Subcutaneous abdominal adipose tissue (tissue), 5 donors: ENCODE results near the gene TST.

ENCODE experiments used
- H3K27ac ChIP-seq: one replicate; pipeline ENCODE4 v1.7.0; 2013; ENCODE audit warnings: low read depth, mild to moderate bottlenecking, inconsistent platforms, low read length, moderate library complexity
- H3K27me3 ChIP-seq, 5 donors: one replicate each; pipeline ENCODE4 v1.7.0; 2013; ENCODE audit warnings: low read length in 5 of 5, inconsistent platforms in 1 of 5; ENCODE audit not compliant: control insufficient read depth in 5 of 5, insufficient read depth in 4 of 5
- H3K36me3 ChIP-seq, 5 donors: one replicate each; pipeline ENCODE4 v1.7.0; 2013; ENCODE audit warnings: low read length in 5 of 5; ENCODE audit not compliant: control insufficient read depth in 5 of 5, insufficient read depth in 5 of 5
- H3K4me1 ChIP-seq, 5 donors: one replicate each; pipeline ENCODE4 v1.7.0; 2013; ENCODE audit warnings: low read length in 5 of 5, mild to moderate bottlenecking in 3 of 5, moderate library complexity in 1 of 5; ENCODE audit not compliant: control insufficient read depth in 5 of 5, insufficient read depth in 5 of 5
- H3K4me3 ChIP-seq, 5 donors: one replicate each; pipeline ENCODE4 v1.7.0; 2013; ENCODE audit warnings: low read length in 5 of 5, low read depth in 1 of 5
- H3K9ac ChIP-seq, 5 donors: one replicate each; pipeline ENCODE4 v1.7.0; 2013; ENCODE audit warnings: low read length in 5 of 5, mild to moderate bottlenecking in 4 of 5, moderate library complexity in 3 of 5
- H3K9me3 ChIP-seq, 5 donors: one replicate each; pipeline ENCODE4 v1.7.0; 2013; ENCODE audit warnings: low read length in 5 of 5; ENCODE audit not compliant: control insufficient read depth in 5 of 5
- donor health status: healthy.
- donor health status: healthy.
- donor health status: healthy.
- donor health status: healthy.
- donor health status: healthy.

The TST gene

DNA sequence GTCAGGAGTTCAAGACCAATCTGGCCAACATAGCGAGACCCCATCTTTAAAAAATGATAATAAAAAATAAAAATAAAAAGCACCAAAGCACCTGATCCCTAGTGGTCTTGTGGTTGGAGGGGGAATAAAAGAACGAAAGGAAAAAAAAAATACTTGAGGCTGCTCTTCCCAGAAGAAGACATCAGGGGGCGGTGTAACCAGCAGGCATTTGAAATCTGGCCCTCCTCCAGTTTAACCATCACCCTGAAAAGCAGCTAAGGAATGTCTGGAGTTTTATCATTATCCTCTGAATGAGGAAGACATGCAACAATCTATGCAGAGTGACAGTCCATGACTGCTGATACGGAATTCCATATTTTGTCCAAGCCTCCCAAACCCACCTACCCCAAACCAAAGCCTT is 26.7 kb upstream of the TST start:
- H3K9ac ChIP-seq, result no peak overlapping the region
- H3K27me3 ChIP-seq, result peaks cover 0 to 8% (median 7%) of the 10 kb centered on the region in 5 donors
- H3K4me3 ChIP-seq, result no peak overlapping the region
- peaks cover 0 to 10% (median 3%) of the 10 kb centered on the region in 5 donors for H3K4me1 ChIP-seq
- H3K9me3 ChIP-seq, result no peaks in the 10 kb centered on the region
- no peak overlapping the region for H3K27ac ChIP-seq
- no peaks in the 10 kb centered on the region for H3K36me3 ChIP-seq

DNA sequence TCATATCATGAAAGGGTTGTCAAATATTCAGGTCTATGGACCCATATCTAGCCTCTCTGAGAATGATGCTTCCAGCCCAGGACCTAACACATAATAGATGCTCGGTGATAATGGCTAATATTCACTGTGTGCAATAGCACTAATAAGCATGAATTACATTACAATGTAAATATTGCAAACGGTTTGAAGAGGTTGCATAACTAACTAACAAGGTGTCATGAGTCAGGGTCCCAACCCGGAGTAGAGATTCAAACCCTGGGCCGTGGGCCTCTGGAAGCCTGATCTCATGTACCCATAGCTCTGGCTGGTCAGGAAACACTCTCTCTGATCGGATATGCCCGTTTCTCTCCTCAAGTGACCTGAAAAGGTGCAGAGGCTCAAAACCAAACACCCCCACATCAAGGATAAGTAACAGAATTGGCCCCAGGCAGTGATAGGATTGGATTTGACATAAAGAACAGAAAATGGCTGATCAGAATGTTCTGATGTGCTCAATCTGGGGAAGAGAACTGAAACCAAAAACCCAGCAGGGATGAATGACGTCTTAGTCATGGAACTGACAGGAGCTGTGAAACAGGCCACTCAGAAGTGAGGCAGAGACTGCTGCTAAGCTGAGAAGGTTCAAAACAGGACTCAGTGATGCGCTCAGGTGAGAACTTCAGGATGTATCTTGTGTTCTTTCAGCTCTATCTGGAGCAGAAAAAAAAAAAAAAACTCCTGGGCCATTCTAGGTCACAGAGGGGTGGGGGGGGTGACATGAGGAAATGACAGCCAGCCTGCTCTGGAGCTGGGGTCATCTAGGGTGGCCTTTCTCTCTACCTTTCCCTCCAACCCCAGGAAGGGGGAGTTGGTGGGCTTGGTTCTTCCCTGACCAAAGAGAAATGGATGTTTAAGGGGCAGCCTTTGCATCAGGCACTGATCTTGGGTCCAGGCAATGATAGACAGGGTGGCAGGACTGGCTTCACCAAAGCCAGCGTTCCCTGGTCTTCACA is 25.7 kb upstream of the TST start:
- no peak overlapping the region for H3K9ac ChIP-seq
- peaks cover 0 to 8% (median 7%) of the 10 kb centered on the region in 5 donors for H3K27me3 ChIP-seq
- no peak overlapping the region for H3K4me3 ChIP-seq
- H3K9me3 ChIP-seq, result no peaks in the 10 kb centered on the region
- H3K4me1 ChIP-seq, result peaks cover 0 to 6% (median 0%) of the 10 kb centered on the region in 5 donors
- no peaks in the 10 kb centered on the region for H3K36me3 ChIP-seq
- no peak overlapping the region for H3K27ac ChIP-seq

DNA sequence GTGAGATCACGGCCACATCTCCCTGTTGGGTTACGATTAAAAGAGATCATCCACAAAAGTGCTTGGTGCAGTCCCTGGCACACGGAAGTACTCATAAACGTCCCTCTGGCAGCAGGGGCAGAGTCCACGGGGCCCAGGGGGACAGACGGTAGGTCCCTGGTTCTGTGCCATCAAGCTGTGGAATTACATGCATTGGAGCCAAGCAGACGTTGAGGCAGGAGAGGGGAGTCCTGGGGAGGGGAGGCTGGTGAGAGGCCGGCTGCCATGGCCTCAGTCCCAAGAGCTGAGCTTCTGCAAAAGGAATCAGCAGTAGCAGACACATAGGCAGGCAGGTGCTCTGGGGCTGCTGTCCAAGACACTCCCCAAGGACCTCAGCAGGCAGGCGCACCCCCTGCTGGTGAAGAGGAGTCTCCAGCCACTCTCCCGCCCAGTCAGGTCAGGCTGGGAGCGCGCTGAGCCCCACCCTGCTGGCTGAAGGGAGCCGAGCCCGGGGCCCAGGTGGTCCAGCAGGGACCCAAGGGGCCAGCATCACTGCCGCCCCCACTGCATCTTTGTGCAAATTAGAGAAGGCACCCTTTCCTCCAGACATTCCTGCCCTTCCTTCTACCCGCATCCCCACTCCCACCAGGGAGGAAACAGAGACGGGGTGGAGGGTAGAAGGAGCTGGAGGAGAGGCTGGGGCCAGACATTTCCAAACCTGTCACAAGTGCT is 24.7 kb upstream of the TST start:
- Histone ChIP-seq H3K4me1 (peaks cover 0 to 6% (median 0%) of the 10 kb centered on the region in 5 donors), H3K27me3 (peaks cover 0 to 11% (median 7%) of the 10 kb centered on the region in 5 donors), H3K9me3 (no peaks in the 10 kb centered on the region), H3K27ac (no peak overlapping the region), H3K4me3 (no peak overlapping the region), H3K9ac (no peak overlapping the region), H3K36me3 (no peaks in the 10 kb centered on the region)

DNA sequence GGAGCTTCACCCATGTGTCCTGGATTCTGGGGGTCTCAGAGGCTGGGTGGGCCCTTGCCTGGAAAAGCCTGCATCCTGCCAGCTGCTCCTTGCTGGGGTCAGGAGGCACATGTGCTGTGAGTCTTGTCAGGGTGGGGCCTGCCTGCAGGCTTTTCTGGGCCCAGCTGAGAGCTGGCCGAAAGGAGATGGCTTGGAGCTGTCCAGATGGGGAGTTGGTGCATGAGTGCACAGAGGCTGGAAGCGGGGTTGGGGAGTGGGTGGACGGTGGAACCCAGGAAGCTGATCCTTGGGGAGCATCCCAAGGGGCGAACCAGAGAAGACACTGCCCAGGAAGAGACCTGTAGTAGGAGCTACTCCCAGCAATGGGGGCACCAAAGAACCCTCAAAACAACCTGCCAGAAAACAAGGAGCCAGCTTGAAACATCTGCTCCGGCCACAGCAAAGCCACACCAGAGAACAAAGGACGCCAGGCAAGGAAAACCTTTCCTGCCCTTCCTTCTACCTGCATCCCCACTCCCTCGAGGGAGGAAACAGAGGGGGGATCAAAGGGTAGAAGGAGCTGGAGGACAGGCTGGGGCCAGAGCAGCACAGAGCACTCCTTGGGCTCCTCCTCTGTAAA is 24.1 kb upstream of the TST start:
- Histone ChIP-seq H3K36me3 (no peaks in the 10 kb centered on the region), H3K9me3 (no peaks in the 10 kb centered on the region), H3K27me3 (peaks cover 0 to 11% (median 7%) of the 10 kb centered on the region in 5 donors), H3K4me1 (peaks cover 0 to 6% (median 0%) of the 10 kb centered on the region in 5 donors), H3K9ac (no peak overlapping the region), H3K4me3 (no peak overlapping the region), H3K27ac (no peak overlapping the region)

DNA sequence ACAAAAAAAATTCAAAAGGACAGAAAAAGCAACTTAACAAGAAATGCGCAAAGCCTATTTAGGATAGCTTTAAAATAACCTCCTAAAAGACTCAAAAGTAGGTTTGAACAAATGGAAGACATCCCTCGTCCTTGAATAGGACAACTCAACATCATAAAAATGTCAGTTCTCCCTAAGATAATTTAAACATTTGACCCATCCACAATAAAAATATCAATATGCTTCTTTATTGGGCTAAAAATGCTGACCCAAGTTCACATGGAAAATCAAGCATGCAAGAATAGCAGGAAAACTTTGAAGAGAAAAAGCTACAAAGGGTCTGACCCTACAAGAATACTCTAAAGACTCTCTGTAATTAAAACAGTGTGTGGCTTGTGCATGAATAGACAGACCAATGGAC is 20.2 kb upstream of the TST start:
- Histone ChIP-seq H3K9me3 (no peaks in the 10 kb centered on the region), H3K4me1 (peaks cover 0 to 6% (median 0%) of the 10 kb centered on the region in 5 donors), H3K9ac (no peak overlapping the region), H3K27ac (no peak overlapping the region), H3K4me3 (no peak overlapping the region), H3K27me3 (peaks cover 7 to 27% (median 19%) of the 10 kb centered on the region in 5 donors), H3K36me3 (no peaks in the 10 kb centered on the region)

DNA sequence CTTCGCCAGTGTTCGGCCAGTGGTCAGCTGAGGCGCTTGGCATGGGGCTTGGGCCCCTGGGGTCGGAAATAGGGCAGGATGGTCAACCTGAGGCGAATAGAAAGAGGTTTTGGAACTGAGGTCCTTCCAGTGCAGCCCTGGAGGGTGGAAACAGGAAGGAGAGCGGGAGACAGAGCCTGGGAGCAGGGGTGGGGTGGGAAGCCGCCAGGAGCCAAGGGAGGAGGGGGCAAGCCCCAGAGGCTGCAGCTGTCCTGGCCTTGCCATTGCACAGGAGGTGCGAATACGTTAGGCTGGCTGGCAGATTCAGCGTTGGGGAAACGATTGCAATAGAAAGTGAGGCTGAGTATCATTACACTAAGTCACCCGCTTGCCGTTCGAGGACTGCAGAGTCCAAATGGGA is 18.4 kb upstream of the TST start:
- no peak overlapping the region for H3K9ac ChIP-seq
- H3K4me1 ChIP-seq, result peaks cover 0 to 5% (median 5%) of the 10 kb centered on the region in 5 donors
- H3K27me3 ChIP-seq, result peaks cover 7 to 20% (median 12%) of the 10 kb centered on the region in 5 donors
- H3K27ac ChIP-seq, result no peak overlapping the region
- no peak overlapping the region for H3K4me3 ChIP-seq
- H3K36me3 ChIP-seq, result no peaks in the 10 kb centered on the region
- H3K9me3 ChIP-seq, result no peaks in the 10 kb centered on the region

DNA sequence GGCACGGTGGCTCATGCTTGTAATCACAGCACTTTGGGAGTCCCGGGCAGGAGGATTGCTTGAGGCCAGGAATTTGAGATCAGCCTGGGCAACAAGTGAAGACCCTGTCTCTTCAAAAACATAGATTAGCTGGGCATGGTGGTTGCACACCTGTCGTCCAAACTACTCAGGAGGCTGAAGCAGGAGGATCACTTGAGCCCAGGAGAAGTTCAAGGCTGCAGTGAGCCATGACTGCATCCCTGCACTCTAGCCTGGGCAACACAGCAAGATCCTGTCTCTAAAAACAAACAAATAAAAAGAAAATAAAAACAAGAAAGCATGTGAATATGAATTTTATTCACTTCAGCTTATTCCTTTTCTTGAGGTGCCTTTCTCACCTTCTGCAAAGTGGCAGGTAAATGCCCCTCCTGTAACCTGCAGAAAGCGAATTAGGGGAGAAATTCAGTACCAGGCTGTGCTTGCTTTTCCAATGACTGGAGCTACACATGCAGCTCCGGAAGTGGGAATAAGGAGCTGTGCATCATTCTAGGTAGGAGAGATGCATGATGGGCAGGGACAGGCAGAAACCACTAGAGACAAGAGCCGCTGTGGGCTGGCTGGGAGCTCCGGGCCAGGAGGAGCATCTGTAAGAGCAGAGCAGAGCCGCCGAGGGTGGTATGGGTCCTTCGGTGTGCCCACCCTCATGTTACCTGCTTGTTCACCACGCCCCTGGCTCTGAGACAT is 17.6 kb upstream of the TST start:
- H3K9me3 ChIP-seq, result no peaks in the 10 kb centered on the region
- H3K9ac ChIP-seq, result no peak overlapping the region
- H3K27me3 ChIP-seq, result peaks cover 7 to 20% (median 12%) of the 10 kb centered on the region in 5 donors
- peaks cover 0 to 14% (median 9%) of the 10 kb centered on the region in 5 donors for H3K4me1 ChIP-seq
- H3K4me3 ChIP-seq, result no peak overlapping the region
- no peak overlapping the region for H3K27ac ChIP-seq
- H3K36me3 ChIP-seq, result no peaks in the 10 kb centered on the region

DNA sequence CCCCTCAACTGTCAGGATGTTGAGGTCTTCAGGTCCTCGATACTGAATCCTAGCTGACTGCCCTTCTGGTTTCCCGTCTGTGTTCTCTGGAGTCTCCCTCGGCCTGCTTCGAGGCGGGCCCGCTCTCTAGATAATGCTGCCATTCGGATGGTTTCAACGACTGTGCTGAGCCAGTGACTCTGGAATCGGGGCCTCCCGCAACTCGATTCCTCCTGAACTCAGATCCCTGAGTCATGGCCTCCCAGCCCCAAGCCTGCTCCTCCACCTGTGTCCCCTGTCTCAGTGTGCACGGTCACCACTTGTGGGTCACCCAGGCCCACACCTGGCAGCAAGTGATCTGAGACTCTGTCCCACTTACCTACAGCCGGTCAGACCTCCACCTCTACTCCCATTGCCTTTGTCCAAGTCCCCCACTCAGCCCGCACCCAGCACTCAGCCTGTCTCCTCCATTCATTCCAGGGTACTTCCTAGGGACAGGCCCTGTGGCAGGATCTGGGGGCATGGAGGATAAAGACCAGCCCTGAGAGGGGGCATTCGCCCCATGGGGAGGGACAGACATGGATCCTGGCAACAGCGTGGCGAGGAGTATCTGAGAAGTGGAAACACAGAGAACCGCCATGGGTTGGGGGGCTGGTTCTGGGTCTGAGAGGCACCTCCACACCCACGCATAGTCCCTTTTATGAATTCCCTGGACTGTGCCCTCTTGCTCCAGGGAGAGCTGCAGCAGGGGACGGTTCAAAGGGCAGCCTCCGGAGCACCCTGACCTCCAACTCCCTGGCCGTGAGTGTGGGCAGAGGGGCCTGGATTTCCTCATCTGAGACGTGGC is 14.6 kb upstream of the TST start:
- Histone ChIP-seq H3K36me3 (peaks cover 0 to 21% (median 16%) of the 10 kb centered on the region in 5 donors), H3K9me3 (no peaks in the 10 kb centered on the region), H3K27ac (no peak overlapping the region), H3K27me3 (peaks cover 7 to 17% (median 12%) of the 10 kb centered on the region in 5 donors), H3K9ac (no peak overlapping the region), H3K4me3 (no peak overlapping the region), H3K4me1 (peaks cover 0 to 15% (median 9%) of the 10 kb centered on the region in 5 donors)
